GM10248 (cell line): ENCODE data around the gene HOOK2.

ENCODE experiments used
- CTCF ChIA-PET: fragments of 300-600 bp; sonication (Branson Sonifier 250); formaldehyde crosslinking; extraction: SDS; loops from one replicate; lab custom pipeline; 2021; ENCODE audit warnings: antibody characterized with exemption; lab: Yijun Ruan, JAX
- POLR2A ChIA-PET: fragments of 350-650 bp; sonication (Branson Sonifier 250); formaldehyde crosslinking; extraction: SDS; loops from one replicate; lab custom pipeline; 2020; ENCODE audit warnings: antibody characterized with exemption; lab: Yijun Ruan, JAX
- DNase-seq: peaks from one replicate; pipeline ENCODE4 v3.0.0; 2012; ENCODE audit errors: extremely low spot score
- TF ChIP-seq, protein P1 (sequence below): IDR thresholded peaks from 2 replicates; pipeline ENCODE4 v1.5.1; 2012; ENCODE audit warnings: mild to moderate bottlenecking, low read depth; ENCODE audit errors: extremely low read depth, missing control alignments, control extremely low read depth

HOOK2 gene

GRCh38 chr19:12751635-12752034 is 23.7 kb downstream of the HOOK2 start, which contains the start of gene BEST2:
BEST2 (plus strand) TSS chr19:12751791; CDS start chr19:12752593, 802 bp downstream.
- DNase-seq: no peak
- TF ChIP-seq, protein P1, sequence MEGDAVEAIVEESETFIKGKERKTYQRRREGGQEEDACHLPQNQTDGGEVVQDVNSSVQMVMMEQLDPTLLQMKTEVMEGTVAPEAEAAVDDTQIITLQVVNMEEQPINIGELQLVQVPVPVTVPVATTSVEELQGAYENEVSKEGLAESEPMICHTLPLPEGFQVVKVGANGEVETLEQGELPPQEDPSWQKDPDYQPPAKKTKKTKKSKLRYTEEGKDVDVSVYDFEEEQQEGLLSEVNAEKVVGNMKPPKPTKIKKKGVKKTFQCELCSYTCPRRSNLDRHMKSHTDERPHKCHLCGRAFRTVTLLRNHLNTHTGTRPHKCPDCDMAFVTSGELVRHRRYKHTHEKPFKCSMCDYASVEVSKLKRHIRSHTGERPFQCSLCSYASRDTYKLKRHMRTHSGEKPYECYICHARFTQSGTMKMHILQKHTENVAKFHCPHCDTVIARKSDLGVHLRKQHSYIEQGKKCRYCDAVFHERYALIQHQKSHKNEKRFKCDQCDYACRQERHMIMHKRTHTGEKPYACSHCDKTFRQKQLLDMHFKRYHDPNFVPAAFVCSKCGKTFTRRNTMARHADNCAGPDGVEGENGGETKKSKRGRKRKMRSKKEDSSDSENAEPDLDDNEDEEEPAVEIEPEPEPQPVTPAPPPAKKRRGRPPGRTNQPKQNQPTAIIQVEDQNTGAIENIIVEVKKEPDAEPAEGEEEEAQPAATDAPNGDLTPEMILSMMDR: no peak
- ChIA-PET CTCF (interaction anchor here (23.7 kb wide), 1 partner anchor 11 kb away, joined by 412 read pairs; no protein-coding TSS in a partner anchor), POLR2A (interaction anchor here (1.1 kb wide), 1 partner anchor 52 kb away, joined by 5 read pairs; no protein-coding TSS in a partner anchor)

- CTCF ChIA-PET: interaction anchor here (23.7 kb wide), 1 partner anchor 12 kb away, joined by 412 read pairs; no protein-coding TSS in a partner anchor
- POLR2A ChIA-PET: no interaction called here
- TF ChIP-seq, protein P1: no peak
- no peak for DNase-seq
Measured at GRCh38 chr19:12750851-12751250, 24.5 kb downstream of the HOOK2 start.

GRCh38 chr19:12749938-12750521 is 25.3 kb downstream of the HOOK2 start:
- CTCF ChIA-PET: interaction anchor here (0.6 to 23.7 kb wide), 2 partner anchors 12 to 214 kb away, joined by 3 to 412 read pairs; no protein-coding TSS in a partner anchor
- no peak for DNase-seq
- TF ChIP-seq, protein P1: no peak
- POLR2A ChIA-PET: no interaction called here

DNA sequence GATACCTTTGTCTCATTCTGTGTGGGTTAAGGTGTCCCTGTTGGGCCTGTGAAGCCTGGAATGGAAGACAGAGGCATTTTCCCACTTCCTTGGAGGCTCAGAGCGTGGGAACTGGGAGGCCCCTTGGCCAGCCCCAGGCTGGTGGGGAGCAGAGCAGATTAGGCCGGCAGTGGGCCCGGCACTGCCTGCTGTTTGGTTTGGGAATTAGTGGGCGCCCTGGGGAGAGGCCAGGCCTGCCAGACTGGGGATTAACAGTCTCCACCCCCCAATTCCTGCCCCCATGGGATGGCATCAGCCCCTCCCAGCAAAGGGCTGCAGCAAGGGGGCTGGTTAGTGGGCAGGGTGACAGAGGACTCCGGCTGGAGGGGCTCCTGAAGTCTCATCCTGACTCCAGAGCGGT is 26.9 kb downstream of the HOOK2 start:
- no peak for DNase-seq
- POLR2A ChIA-PET: no interaction called here
- CTCF ChIA-PET: interaction anchor here (1.3 to 23.7 kb wide), 2 partner anchors 9 to 14 kb away, joined by 3 to 412 read pairs; no protein-coding TSS in a partner anchor
- TF ChIP-seq, protein P1: no peak

- TF ChIP-seq, protein P1: no peak
- DNase-seq: no peak
- CTCF ChIA-PET: interaction anchor here (1.5 to 23.7 kb wide), 4 partner anchors 17 to 102 kb away, joined by 5 to 412 read pairs (median 6); no protein-coding TSS in a partner anchor
- POLR2A ChIA-PET: no interaction called here
Measured at GRCh38 chr19:12745166-12745897, 30.0 kb downstream of the HOOK2 start.

- CTCF ChIA-PET: interaction anchor here (0.9 to 23.7 kb wide), 4 partner anchors 11 to 59 kb away, joined by 5 to 412 read pairs (median 16); no protein-coding TSS in a partner anchor
- TF ChIP-seq, protein P1: no peak
Measured at GRCh38 chr19:12737835-12738351, 37.5 kb downstream of the HOOK2 start.

More at GRCh38 chr19:12737835-12738351, 37.5 kb downstream of the HOOK2 start:
- DNase-seq: no peak
- POLR2A ChIA-PET: no interaction called here
